Activated naive CD4-positive, alpha-beta T cell treated with anti-CD3 and anti-CD28 coated beads, Interleukin-2, amount 50 U/mL, for 24 hours (primary cell): ENCODE data around the gene ARFGAP1.

Source experiments
- H3K27ac Mint-ChIP-seq: one replicate; pipeline ENCODE4 v1.8.0; 2021; ENCODE audit warnings: mild to moderate bottlenecking, mixed read lengths
- H3K27me3 Mint-ChIP-seq: one replicate; pipeline ENCODE4 v1.8.0; 2021; ENCODE audit warnings: mixed read lengths
- H3K36me3 Mint-ChIP-seq: one replicate; pipeline ENCODE4 v1.8.0; 2021; ENCODE audit warnings: mixed read lengths
- H3K4me1 Mint-ChIP-seq: one replicate; pipeline ENCODE4 v1.8.0; 2021; ENCODE audit warnings: mixed read lengths
- H3K4me3 Mint-ChIP-seq: one replicate; pipeline ENCODE4 v1.8.0; 2021; ENCODE audit warnings: mild to moderate bottlenecking, mixed read lengths
- H3K9me3 Mint-ChIP-seq: one replicate; pipeline ENCODE4 v1.8.0; 2021; ENCODE audit warnings: mixed read lengths

ARFGAP1 gene

GRCh38 chr20:63253065-63253437, 19.6 kb upstream of the ARFGAP1 start:
- Mint-ChIP-seq H3K9me3 (no peaks in the 10 kb centered on the region), H3K4me3 (peak overlapping the region; percentile 60), H3K36me3 (no peaks in the 10 kb centered on the region), H3K27me3 (peaks cover 28% of the 10 kb centered on the region), H3K27ac (no peak overlapping the region), H3K4me1 (peaks cover 7% of the 10 kb centered on the region)

- no peaks in the 10 kb centered on the region for H3K36me3 Mint-ChIP-seq
- peaks cover 23% of the 10 kb centered on the region for H3K27me3 Mint-ChIP-seq
- H3K4me3 Mint-ChIP-seq: no peak overlapping the region
- H3K9me3 Mint-ChIP-seq: no peaks in the 10 kb centered on the region
- H3K27ac Mint-ChIP-seq: no peak overlapping the region
- peaks cover 7% of the 10 kb centered on the region for H3K4me1 Mint-ChIP-seq
Observed at GRCh38 chr20:63253438-63254231, 19.0 kb upstream of the ARFGAP1 start.

- peaks cover 7% of the 10 kb centered on the region for H3K4me1 Mint-ChIP-seq
- H3K27me3 Mint-ChIP-seq: peaks cover 22% of the 10 kb centered on the region
- no peak within 1 kb of the TSS for H3K27ac Mint-ChIP-seq
- H3K4me3 Mint-ChIP-seq: peak within 1 kb of the TSS; percentile 65
- no peaks in the 10 kb centered on the region for H3K9me3 Mint-ChIP-seq
- no peaks in the 10 kb centered on the region for H3K36me3 Mint-ChIP-seq
Observed at GRCh38 chr20:63254232-63254605, 18.4 kb upstream of the ARFGAP1 start, which contains the start of gene NKAIN4. Gene NKAIN4, minus strand, starts transcription at chr20:63254463. Its CDS starts 13 bp downstream, at chr20:63254450.

GRCh38 chr20:63254606-63255384, 17.8 kb upstream of the ARFGAP1 start:
- no peaks in the 10 kb centered on the region for H3K36me3 Mint-ChIP-seq
- peak overlapping the region; percentile 65 for H3K4me3 Mint-ChIP-seq
- no peak overlapping the region for H3K27ac Mint-ChIP-seq
- peaks cover 19% of the 10 kb centered on the region for H3K27me3 Mint-ChIP-seq
- H3K9me3 Mint-ChIP-seq: no peaks in the 10 kb centered on the region
- peaks cover 7% of the 10 kb centered on the region for H3K4me1 Mint-ChIP-seq

GRCh38 chr20:63255931-63256704, 16.5 kb upstream of the ARFGAP1 start:
- Mint-ChIP-seq H3K4me3 (no peak overlapping the region), H3K27me3 (peaks cover 19% of the 10 kb centered on the region), H3K27ac (no peak overlapping the region), H3K4me1 (peaks cover 7% of the 10 kb centered on the region), H3K36me3 (no peaks in the 10 kb centered on the region), H3K9me3 (no peaks in the 10 kb centered on the region)

DNA sequence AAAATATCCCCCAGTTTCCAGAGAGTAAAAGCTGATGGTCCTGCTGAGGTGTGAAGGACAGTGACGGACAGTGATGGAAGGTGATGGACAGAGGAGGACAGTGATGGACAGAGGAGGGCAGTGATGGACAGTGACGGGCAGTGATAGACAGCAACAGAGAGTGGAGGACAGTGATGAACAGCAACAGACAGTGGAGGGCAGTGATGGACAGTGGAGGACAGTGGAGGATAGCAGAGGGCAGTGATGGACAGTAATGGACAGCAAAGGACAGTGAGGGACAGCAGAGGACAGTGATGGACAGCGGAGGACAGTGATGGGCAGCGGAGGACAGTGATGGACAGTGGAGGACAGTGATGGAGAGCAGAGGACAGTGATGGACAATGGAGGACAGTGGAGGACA, 15.7 kb upstream of the ARFGAP1 start:
- Mint-ChIP-seq H3K27me3 (peaks cover 21% of the 10 kb centered on the region), H3K9me3 (no peaks in the 10 kb centered on the region), H3K27ac (no peak overlapping the region), H3K4me3 (no peak overlapping the region), H3K4me1 (peaks cover 7% of the 10 kb centered on the region), H3K36me3 (no peaks in the 10 kb centered on the region)

DNA sequence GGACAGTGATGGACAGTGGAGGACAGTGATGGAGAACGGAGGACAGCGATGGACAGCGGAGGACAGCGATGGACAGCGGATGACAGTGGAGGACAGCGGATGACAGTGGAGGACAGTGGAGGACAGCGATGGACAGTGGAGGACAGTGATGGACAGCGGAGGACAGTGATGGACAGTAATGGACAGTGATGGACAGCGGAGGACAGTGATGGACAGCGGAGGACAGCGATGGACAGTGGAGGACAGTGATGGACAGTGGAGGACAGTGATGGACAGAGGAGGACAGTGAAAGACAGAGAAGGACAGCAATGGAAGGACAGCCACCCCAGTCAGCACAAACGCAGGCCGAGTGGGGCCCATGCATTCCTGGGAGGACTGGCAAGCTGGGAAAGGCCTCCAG, 15.0 kb upstream of the ARFGAP1 start:
- Mint-ChIP-seq H3K9me3 (no peaks in the 10 kb centered on the region), H3K27ac (no peak overlapping the region), H3K4me3 (no peak overlapping the region)

GRCh38 chr20:63258781-63259180, 13.8 kb upstream of the ARFGAP1 start:
- H3K4me3 Mint-ChIP-seq: no peak overlapping the region
- no peak overlapping the region for H3K27ac Mint-ChIP-seq
- H3K4me1 Mint-ChIP-seq: no peaks in the 10 kb centered on the region
- H3K36me3 Mint-ChIP-seq: no peaks in the 10 kb centered on the region
- H3K9me3 Mint-ChIP-seq: no peaks in the 10 kb centered on the region
- H3K27me3 Mint-ChIP-seq: peaks cover 19% of the 10 kb centered on the region

More for the DNA sequence above, 15.0 kb upstream of the ARFGAP1 start:
- Mint-ChIP-seq H3K36me3 (no peaks in the 10 kb centered on the region), H3K27me3 (peaks cover 22% of the 10 kb centered on the region), H3K4me1 (peaks cover 6% of the 10 kb centered on the region)

DNA sequence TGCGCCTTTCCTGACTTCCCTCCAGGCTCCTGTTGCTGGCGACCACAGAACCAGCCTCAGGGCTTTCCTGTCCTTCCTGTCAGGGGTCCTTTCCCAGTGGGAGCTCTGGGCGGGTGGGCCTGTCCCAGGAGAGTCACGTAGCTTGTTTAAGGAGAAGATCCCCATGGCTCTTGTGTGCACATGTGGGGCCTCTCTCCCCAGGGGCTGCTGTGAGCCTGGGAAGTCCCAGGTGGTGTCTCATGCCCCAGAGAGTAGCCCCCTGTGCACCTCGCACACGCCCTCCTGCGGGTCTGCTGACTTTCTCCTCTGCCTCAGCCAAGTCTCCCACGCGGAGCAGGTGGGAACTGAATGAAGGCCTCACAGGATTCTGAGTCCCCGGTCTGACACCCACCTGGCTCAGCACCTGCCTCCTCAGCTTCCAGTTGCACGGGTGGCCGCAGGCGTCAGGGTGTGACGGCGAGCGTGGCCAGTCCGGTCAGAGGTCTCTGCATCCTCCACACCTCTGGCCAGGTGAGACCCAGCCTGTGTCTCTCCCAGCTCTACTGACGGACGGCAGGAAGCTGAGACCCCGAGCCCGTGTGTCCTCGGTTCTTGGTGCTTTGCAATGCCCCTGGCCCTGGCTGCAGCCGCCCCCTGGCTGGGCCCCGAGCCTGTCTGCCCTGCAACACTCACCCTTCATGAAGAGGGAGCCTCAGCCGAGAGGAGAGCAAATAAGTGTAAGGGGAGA, 12.7 kb upstream of the ARFGAP1 start:
- no peak overlapping the region for H3K27ac Mint-ChIP-seq
- peaks cover 19% of the 10 kb centered on the region for H3K27me3 Mint-ChIP-seq
- H3K9me3 Mint-ChIP-seq: no peaks in the 10 kb centered on the region
- H3K36me3 Mint-ChIP-seq: no peaks in the 10 kb centered on the region
- no peak overlapping the region for H3K4me3 Mint-ChIP-seq
- no peaks in the 10 kb centered on the region for H3K4me1 Mint-ChIP-seq

- no peaks in the 10 kb centered on the region for H3K9me3 Mint-ChIP-seq
- H3K36me3 Mint-ChIP-seq: no peaks in the 10 kb centered on the region
- H3K27me3 Mint-ChIP-seq: peaks cover 14% of the 10 kb centered on the region
- no peaks in the 10 kb centered on the region for H3K4me1 Mint-ChIP-seq
- H3K4me3 Mint-ChIP-seq: no peak overlapping the region
- no peak overlapping the region for H3K27ac Mint-ChIP-seq
Observed at GRCh38 chr20:63260521-63260920, 12.1 kb upstream of the ARFGAP1 start.

GRCh38 chr20:63261060-63261794, 11.4 kb upstream of the ARFGAP1 start:
- Mint-ChIP-seq H3K9me3 (no peaks in the 10 kb centered on the region), H3K27ac (no peak overlapping the region), H3K4me3 (no peak overlapping the region), H3K36me3 (no peaks in the 10 kb centered on the region), H3K4me1 (no peaks in the 10 kb centered on the region), H3K27me3 (peaks cover 12% of the 10 kb centered on the region)

- H3K4me3 Mint-ChIP-seq: no peak overlapping the region
- peaks cover 10% of the 10 kb centered on the region for H3K27me3 Mint-ChIP-seq
- no peaks in the 10 kb centered on the region for H3K4me1 Mint-ChIP-seq
- H3K27ac Mint-ChIP-seq: no peak overlapping the region
- H3K9me3 Mint-ChIP-seq: no peaks in the 10 kb centered on the region
- no peaks in the 10 kb centered on the region for H3K36me3 Mint-ChIP-seq
Observed at GRCh38 chr20:63261795-63262528, 10.7 kb upstream of the ARFGAP1 start.

- Mint-ChIP-seq H3K27me3 (peaks cover 9% of the 10 kb centered on the region), H3K36me3 (no peaks in the 10 kb centered on the region), H3K4me3 (no peak overlapping the region), H3K4me1 (no peaks in the 10 kb centered on the region), H3K9me3 (no peaks in the 10 kb centered on the region), H3K27ac (no peak overlapping the region)
Observed at GRCh38 chr20:63262836-63263235, 9.8 kb upstream of the ARFGAP1 start.

GRCh38 chr20:63264000-63264399, 8.6 kb upstream of the ARFGAP1 start:
- H3K4me3 Mint-ChIP-seq: no peak overlapping the region
- no peaks in the 10 kb centered on the region for H3K36me3 Mint-ChIP-seq
- H3K9me3 Mint-ChIP-seq: no peaks in the 10 kb centered on the region

More at GRCh38 chr20:63264000-63264399, 8.6 kb upstream of the ARFGAP1 start:
- H3K27ac Mint-ChIP-seq: no peak overlapping the region
- H3K4me1 Mint-ChIP-seq: no peaks in the 10 kb centered on the region
- H3K27me3 Mint-ChIP-seq: peaks cover 7% of the 10 kb centered on the region
